ENCODE results near the gene LILRB3. TPM values are rescaled to one million over a fixed set of nuclear protein-coding genes. Genes with fewer than 3 reads are reported as not detected.
"Not testable (repeated sequence)": the region's sequence is repeated elsewhere in the genome, so short reads cannot be mapped to it uniquely, and the experiment has no call there.

LILRB3 gene
- total RNA-seq, 6 experiments from 2014 or later, result 1.3 to 8.7 (median 6.2) TPM

DNA sequence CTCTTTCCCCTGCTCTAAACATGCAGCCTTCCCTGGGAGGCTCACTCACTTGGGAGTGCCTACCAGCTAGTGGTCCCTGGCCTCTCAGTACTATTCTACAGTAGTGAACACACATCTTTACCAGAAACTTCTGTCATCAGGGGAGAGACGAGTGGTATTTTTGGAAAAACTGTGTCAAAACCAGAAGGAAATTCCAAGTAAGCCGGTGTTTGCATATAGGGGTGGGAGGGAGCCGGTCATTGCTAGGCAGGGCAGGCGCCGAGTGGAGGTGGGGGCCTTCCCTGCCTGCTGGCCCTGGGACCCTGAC lies 15.2 kb downstream of the LILRB3 start:
- peaks cover 0 to 86% (median 48%) of the 10 kb centered on the region in 4 donors for H3K4me1 ChIP-seq
- H3K4me3 ChIP-seq, result no peak overlapping the region
- TF ChIP-seq POLR2A (IDR thresholded peaks at IDR 0.05), result no peak
- TF ChIP-seq, protein P1, sequence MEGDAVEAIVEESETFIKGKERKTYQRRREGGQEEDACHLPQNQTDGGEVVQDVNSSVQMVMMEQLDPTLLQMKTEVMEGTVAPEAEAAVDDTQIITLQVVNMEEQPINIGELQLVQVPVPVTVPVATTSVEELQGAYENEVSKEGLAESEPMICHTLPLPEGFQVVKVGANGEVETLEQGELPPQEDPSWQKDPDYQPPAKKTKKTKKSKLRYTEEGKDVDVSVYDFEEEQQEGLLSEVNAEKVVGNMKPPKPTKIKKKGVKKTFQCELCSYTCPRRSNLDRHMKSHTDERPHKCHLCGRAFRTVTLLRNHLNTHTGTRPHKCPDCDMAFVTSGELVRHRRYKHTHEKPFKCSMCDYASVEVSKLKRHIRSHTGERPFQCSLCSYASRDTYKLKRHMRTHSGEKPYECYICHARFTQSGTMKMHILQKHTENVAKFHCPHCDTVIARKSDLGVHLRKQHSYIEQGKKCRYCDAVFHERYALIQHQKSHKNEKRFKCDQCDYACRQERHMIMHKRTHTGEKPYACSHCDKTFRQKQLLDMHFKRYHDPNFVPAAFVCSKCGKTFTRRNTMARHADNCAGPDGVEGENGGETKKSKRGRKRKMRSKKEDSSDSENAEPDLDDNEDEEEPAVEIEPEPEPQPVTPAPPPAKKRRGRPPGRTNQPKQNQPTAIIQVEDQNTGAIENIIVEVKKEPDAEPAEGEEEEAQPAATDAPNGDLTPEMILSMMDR (IDR thresholded peaks at IDR 0.05), result no peak
- no peaks in the 10 kb centered on the region for H3K27me3 ChIP-seq
- H3K27ac ChIP-seq, result peak overlapping the region; percentile 78 to 98 (median 86)
- no peaks in the 10 kb centered on the region for H3K9me3 ChIP-seq
- H3K36me3 ChIP-seq, result peaks cover 12 to 54% (median 31%) of the 10 kb centered on the region in 4 donors
- 36% methylated on average over 5 of the region's 5 CpGs for WGBS (ENCODE audit: insufficient coverage, low coverage, low lambda C conversion rate, missing lambda C conversion rate)
- DNase-seq (no peak), ATAC-seq (no peak)
- intact Hi-C loops (cut with DNase I), result no loop called here

DNA sequence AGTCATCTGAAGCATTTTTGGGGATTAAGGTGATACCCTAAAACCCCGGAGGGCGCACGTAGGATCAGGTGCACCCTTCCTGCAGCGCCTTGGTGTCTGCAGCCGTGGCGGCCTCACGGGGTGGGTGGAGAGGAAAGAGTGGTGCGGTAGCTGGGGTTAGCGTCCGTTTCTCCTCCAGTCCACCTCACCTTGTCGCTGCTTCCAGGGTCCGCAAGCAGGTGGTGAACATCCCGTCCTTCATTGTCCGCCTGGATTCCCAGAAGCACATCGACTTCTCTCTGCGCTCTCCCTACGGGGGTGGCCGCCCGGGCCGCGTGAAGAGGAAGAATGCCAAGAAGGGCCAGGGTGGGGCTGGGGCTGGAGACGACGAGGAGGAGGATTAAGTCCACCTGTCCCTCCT lies 15.6 kb downstream of the LILRB3 start:
- 73% methylated on average over 19 of the region's 23 CpGs for WGBS (ENCODE audit: insufficient coverage, low coverage, low lambda C conversion rate, missing lambda C conversion rate)
- ATAC-seq; H3K27me3 ChIP-seq; intact Hi-C loops (cut with DNase I); H3K4me3 ChIP-seq; H3K9me3 ChIP-seq: not testable (repeated sequence)
- Histone ChIP-seq H3K27ac (peak overlapping the region; percentile 78 to 98 (median 86)), H3K36me3 (peaks cover 16 to 58% (median 33%) of the 10 kb centered on the region in 4 donors), H3K4me1 (peaks cover 0 to 90% (median 51%) of the 10 kb centered on the region in 4 donors)
- peak in 1 of 3 donors; percentile 37 for DNase-seq

DNA sequence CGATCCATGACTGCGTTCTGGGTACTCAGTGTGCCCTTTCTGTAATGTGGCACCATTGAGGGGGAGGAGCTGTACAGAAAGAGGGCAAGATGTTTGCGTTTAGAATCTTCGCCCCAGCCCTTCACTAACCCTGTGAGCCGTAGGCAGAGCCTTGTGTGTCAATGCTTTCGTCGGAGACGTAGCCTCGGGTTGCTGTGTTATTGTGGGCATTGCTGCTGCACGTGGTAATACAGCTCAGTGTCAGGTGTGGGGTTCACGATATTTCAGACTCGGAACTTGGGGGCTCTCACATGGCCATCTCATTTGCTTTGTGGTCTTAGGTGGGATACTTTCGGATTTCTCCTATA lies 16.0 kb downstream of the LILRB3 start:
- TF ChIP-seq, protein P1 (IDR thresholded peaks at IDR 0.05), result no peak
- no peak for TF ChIP-seq POLR2A (IDR thresholded peaks at IDR 0.05)
- Histone ChIP-seq H3K4me3 (peak overlapping the region in 1 of 3 donors; percentile 18), H3K27me3 (no peaks in the 10 kb centered on the region), H3K27ac (peak overlapping the region; percentile 78 to 98 (median 86)), H3K4me1 (peaks cover 0 to 94% (median 53%) of the 10 kb centered on the region in 4 donors), H3K36me3 (peaks cover 17 to 62% (median 36%) of the 10 kb centered on the region in 4 donors), H3K9me3 (no peaks in the 10 kb centered on the region)
- DNase-seq, result no peak
- intact Hi-C loops (cut with DNase I), result no loop called here
- no peak for ATAC-seq
- WGBS (ENCODE audit: insufficient coverage, low coverage, low lambda C conversion rate, missing lambda C conversion rate), result 73% methylated on average over 9 of the region's 13 CpGs

- H3K27ac ChIP-seq, result peak overlapping the region in 2 of 3 donors; percentile 78 to 86
- TF ChIP-seq, protein P1 (IDR thresholded peaks at IDR 0.05), result no peak
- TF ChIP-seq POLR2A (IDR thresholded peaks at IDR 0.05), result no peak
- peaks cover 0 to 95% (median 53%) of the 10 kb centered on the region in 4 donors for H3K4me1 ChIP-seq
- H3K9me3 ChIP-seq, result no peaks in the 10 kb centered on the region
- intact Hi-C loops (cut with DNase I), result no loop called here
- peak overlapping the region in 1 of 3 donors; percentile 18 for H3K4me3 ChIP-seq
- H3K27me3 ChIP-seq, result no peaks in the 10 kb centered on the region
- ATAC-seq, result no peak
- peaks cover 17 to 67% (median 36%) of the 10 kb centered on the region in 4 donors for H3K36me3 ChIP-seq
- peak in 1 of 3 donors; percentile 40 for DNase-seq
- WGBS (ENCODE audit: insufficient coverage, low coverage, low lambda C conversion rate, missing lambda C conversion rate), result 80% methylated on average over 1 of the region's 27 CpGs
Observed at GRCh38 chr19:54206030-54206830, 16.6 kb downstream of the LILRB3 start.

DNA sequence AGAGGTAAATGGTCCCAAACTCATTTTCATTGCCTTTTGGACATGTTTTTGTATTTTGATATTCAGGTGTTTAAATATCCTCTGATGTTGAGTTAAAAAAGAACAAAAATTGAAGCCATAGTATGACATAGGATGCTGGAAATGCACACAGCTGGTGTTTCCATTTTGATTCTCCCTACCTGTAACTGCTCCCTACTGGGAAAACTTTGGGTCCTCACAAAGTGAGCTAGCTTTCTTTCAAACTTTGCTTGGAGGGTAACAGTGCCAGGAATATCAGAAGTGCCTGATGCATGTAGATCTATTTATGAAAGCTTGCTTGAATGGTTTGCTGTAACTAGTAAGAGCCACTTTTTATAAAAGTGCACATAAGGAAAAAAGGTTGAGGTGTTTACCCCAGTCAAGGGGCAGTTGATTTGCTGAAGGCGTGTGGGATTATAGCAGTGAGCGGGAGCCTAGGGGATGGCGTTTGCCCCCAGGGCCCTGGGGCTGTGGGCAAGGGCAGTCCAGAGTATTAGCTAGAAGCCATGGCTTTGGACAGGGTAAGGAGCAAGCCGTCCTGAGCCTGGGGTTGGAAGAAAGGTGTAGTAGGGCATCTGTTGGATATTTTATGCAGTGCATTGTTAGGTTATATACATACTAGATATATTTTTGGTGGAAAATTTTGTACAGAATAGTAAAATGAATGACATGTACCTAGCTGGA lies 17.9 kb downstream of the LILRB3 start:
- H3K27ac ChIP-seq, result peak overlapping the region in 1 of 3 donors; percentile 86
- DNase-seq (no peak), ATAC-seq (no peak)
- H3K4me3 ChIP-seq, result no peak overlapping the region
- H3K36me3 ChIP-seq, result peaks cover 17 to 67% (median 36%) of the 10 kb centered on the region in 4 donors
- H3K27me3 ChIP-seq, result no peaks in the 10 kb centered on the region
- intact Hi-C loops (cut with DNase I), result no loop called here
- TF ChIP-seq, protein P1 (IDR thresholded peaks at IDR 0.05), result no peak
- TF ChIP-seq POLR2A (IDR thresholded peaks at IDR 0.05), result no peak
- 53% methylated on average over 4 of the region's 4 CpGs for WGBS (ENCODE audit: insufficient coverage, low coverage, low lambda C conversion rate, missing lambda C conversion rate)
- peaks cover 0 to 83% (median 48%) of the 10 kb centered on the region in 4 donors for H3K4me1 ChIP-seq
- H3K9me3 ChIP-seq, result no peaks in the 10 kb centered on the region
